Measurements from ENCODE around the gene CAMK2B. TPM values are rescaled to one million over a fixed set of nuclear protein-coding genes. Genes with fewer than 3 reads are reported as not detected.
"Not testable (repeated sequence)": the region's sequence is repeated elsewhere in the genome, so short reads cannot be mapped to it uniquely, and the experiment has no call there.

CAMK2B gene
- total RNA-seq, 1 donor from 2014 or later = 0.30 TPM

- intact Hi-C loops (cut with micrococcal nuclease) = no loop called here
Observed at GRCh38 chr7:44173911-44174693, 151.3 kb downstream of the CAMK2B start.

- intact Hi-C loops (cut with micrococcal nuclease) = no loop called here
Observed at GRCh38 chr7:44172803-44173424, 152.5 kb downstream of the CAMK2B start.

GRCh38 chr7:44172352-44172751 is 153.0 kb downstream of the CAMK2B start:
- intact Hi-C loops (cut with micrococcal nuclease) = no loop called here

- intact Hi-C loops (cut with micrococcal nuclease) = not testable (repeated sequence)
Observed at GRCh38 chr7:44171901-44172300, 153.5 kb downstream of the CAMK2B start.

GRCh38 chr7:44167920-44168319 is 157.5 kb downstream of the CAMK2B start:
- intact Hi-C loops (cut with micrococcal nuclease) = no loop called here

Other genes with a start within 250 kb of the CAMK2B start
- gene POLM, start 243.1 kb downstream of the CAMK2B start, total RNA-seq = 31.1 and 38.0 TPM in 2 replicates
- gene AEBP1, start 221.2 kb downstream of the CAMK2B start, total RNA-seq = 19.0 and 21.4 TPM in 2 replicates
- gene POLD2, start 202.0 kb downstream of the CAMK2B start, total RNA-seq = 141 and 142 TPM in 2 replicates
- gene MYL7, start 184.3 kb downstream of the CAMK2B start, total RNA-seq = not detected in 2 replicates
- gene GCK, start 136.2 kb downstream of the CAMK2B start, total RNA-seq = 0.18 and 0.25 TPM in 2 replicates
- 70.7 and 70.9 TPM in 2 replicates for gene YKT6, start 124.6 kb downstream of the CAMK2B start, total RNA-seq
- 89.6 and 91.1 TPM in 2 replicates for gene NUDCD3, start 165.1 kb upstream of the CAMK2B start, total RNA-seq
- not detected in 2 replicates for gene NPC1L1, start 215.7 kb upstream of the CAMK2B start, total RNA-seq
- gene DDX56, start 248.3 kb upstream of the CAMK2B start, total RNA-seq = 96.1 and 101 TPM in 2 replicates

All from T-helper 2 cell treated with Interferon-gamma antibody and Interleukin-4, amounts not matched to agents 100 ng/mL and 5 ng/mL, for 36 hours (primary cell).